ENCODE data around the gene SEZ6L.

DNA sequence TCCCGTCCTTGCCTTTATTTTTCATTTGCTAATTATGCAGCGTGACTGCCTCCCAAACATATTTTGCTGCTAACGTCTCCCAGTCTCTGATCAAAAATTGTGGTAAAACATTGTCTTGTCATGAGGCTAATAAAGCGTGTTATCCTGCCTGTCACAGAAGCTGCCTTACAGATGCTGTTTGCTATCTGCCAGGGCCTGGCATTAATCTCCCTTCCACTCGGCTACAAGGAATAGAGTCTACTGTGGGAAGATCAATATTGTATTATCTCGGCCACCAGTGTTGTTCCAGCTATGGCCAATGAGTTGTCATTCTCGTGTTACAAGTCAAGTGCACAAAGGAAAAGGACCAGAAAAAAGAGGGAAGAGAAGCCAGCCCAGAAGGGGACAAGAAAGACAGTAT lies 100.3 kb downstream of the SEZ6L start:
- TF ChIP-seq, protein P1, sequence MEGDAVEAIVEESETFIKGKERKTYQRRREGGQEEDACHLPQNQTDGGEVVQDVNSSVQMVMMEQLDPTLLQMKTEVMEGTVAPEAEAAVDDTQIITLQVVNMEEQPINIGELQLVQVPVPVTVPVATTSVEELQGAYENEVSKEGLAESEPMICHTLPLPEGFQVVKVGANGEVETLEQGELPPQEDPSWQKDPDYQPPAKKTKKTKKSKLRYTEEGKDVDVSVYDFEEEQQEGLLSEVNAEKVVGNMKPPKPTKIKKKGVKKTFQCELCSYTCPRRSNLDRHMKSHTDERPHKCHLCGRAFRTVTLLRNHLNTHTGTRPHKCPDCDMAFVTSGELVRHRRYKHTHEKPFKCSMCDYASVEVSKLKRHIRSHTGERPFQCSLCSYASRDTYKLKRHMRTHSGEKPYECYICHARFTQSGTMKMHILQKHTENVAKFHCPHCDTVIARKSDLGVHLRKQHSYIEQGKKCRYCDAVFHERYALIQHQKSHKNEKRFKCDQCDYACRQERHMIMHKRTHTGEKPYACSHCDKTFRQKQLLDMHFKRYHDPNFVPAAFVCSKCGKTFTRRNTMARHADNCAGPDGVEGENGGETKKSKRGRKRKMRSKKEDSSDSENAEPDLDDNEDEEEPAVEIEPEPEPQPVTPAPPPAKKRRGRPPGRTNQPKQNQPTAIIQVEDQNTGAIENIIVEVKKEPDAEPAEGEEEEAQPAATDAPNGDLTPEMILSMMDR (IDR thresholded peaks at IDR 0.05; ENCODE audit: insufficient read depth, low read depth, low read length): no peak
- TF ChIP-seq EZH2 (IDR thresholded peaks at IDR 0.05; ENCODE audit: insufficient read depth, low read length): no peak
